Measurements from ENCODE around the gene ARHGEF17.

DNA sequence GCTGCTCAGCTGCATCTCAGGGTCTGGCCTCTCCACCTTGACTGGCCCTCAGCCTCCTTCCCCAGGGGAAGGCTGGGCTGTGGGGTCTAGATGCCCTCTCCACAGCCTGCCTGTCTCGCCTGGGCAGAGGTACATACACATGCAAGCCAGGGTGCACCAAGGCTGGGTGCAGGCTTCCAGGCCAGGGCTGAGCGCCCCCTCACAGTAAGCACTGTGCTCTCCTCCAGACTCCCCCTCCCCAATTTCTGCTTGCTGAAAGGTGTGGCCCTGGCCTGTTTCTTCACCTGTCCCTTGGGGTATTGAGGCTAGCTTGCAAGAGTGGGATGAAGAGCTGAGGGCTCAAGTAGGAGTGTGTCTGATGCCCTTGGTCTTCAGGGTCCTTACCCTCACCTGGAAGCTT is 90.6 kb downstream of the ARHGEF17 start:
- TF ChIP-seq MAFK (IDR thresholded peaks at IDR 0.05; ENCODE audit: low read depth, low read length) (no peak), CTBP2 (IDR thresholded peaks at IDR 0.05; ENCODE audit: borderline replicate concordance, insufficient read depth, insufficient read length, low read length) (no peak)

Data from H1 (cell line).